ENCODE results near the gene ZNHIT3.

GRCh38 chr17:36525113-36525512 lies 38.6 kb downstream of the ZNHIT3 start:
- TF ChIP-seq CHD2 (IDR thresholded peaks at IDR 0.05; ENCODE audit: low read length, partially characterized antibody) (no peak), SMC3 (IDR thresholded peaks at IDR 0.05) (no peak), CEBPB (IDR thresholded peaks at IDR 0.05) (no peak), TP53 (CRISPR knock-in tag; IDR thresholded peaks at IDR 0.05) (no peak), MAX (IDR thresholded peaks at IDR 0.05) (no peak), JUNB (IDR thresholded peaks at IDR 0.05) (no peak), CHD4 (IDR thresholded peaks at IDR 0.05; ENCODE audit: borderline replicate concordance) (no peak), POLR2A (IDR thresholded peaks at IDR 0.05; ENCODE audit: low read length) (no peak), POLR2AphosphoS2 (conservative IDR thresholded peaks at IDR 0.05; ENCODE audit: low read length) (no peak), REST (IDR thresholded peaks at IDR 0.05) (no peak), ESRRA (IDR thresholded peaks at IDR 0.05; ENCODE audit: borderline replicate concordance, low read length) (no peak), NR3C1 (IDR thresholded peaks at IDR 0.05) (no peak)
- TF ChIP-seq, protein P1, sequence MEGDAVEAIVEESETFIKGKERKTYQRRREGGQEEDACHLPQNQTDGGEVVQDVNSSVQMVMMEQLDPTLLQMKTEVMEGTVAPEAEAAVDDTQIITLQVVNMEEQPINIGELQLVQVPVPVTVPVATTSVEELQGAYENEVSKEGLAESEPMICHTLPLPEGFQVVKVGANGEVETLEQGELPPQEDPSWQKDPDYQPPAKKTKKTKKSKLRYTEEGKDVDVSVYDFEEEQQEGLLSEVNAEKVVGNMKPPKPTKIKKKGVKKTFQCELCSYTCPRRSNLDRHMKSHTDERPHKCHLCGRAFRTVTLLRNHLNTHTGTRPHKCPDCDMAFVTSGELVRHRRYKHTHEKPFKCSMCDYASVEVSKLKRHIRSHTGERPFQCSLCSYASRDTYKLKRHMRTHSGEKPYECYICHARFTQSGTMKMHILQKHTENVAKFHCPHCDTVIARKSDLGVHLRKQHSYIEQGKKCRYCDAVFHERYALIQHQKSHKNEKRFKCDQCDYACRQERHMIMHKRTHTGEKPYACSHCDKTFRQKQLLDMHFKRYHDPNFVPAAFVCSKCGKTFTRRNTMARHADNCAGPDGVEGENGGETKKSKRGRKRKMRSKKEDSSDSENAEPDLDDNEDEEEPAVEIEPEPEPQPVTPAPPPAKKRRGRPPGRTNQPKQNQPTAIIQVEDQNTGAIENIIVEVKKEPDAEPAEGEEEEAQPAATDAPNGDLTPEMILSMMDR (IDR thresholded peaks at IDR 0.05), result no peak
